Panc1 (cell line): ENCODE results near the gene KRTCAP2.

ENCODE experiments used
- CTCF ChIP-seq: fragments of 450-650 bp; IDR thresholded peaks from 2 replicates; pipeline ENCODE4 v1.5.1; 2017; ENCODE audit warnings: mild to moderate bottlenecking
- POLR2AphosphoS5 ChIP-seq: IDR thresholded peaks from 2 replicates; pipeline ENCODE4 v1.6.1; 2012; ENCODE audit warnings: mild to moderate bottlenecking, low read depth, low read length, moderate library complexity
- REST ChIP-seq, 2 experiments: IDR thresholded peaks; 2 replicates each; pipeline ENCODE4 v1.6.1; 2011 to 2012; ENCODE audit warnings: low read depth in 2 of 2, control low read depth in 1 of 2, low read length in 1 of 2, mild to moderate bottlenecking in 1 of 2, moderate library complexity in 1 of 2; ENCODE audit not compliant: insufficient read depth in 1 of 2
- TCF7L2 ChIP-seq: IDR thresholded peaks from 2 replicates; pipeline ENCODE4 v1.6.1; 2011; ENCODE audit warnings: mild to moderate bottlenecking, low read depth, low read length, inconsistent platforms

- TF ChIP-seq CTCF: no peak
- TF ChIP-seq TCF7L2: no peak
- no peak for TF ChIP-seq POLR2AphosphoS5
- no peak for TF ChIP-seq REST (IDR thresholded peaks at IDR 0.05; ENCODE audit: insufficient read depth in 1 of 2, low read depth in 2 of 2, low read length in 1 of 2)
These were observed 24.9 kb upstream of the KRTCAP2 start for GRCh38 chr1:155197901-155198546.
